GM23338 (cell line): ENCODE results near the gene DPY19L3. TPM values are rescaled to one million over a fixed set of nuclear protein-coding genes. Genes with fewer than 3 reads are reported as not detected.

ENCODE experiments used
- ATAC-seq: fragments of 200-7000 bp; cut with Tn5 transposase; 3 replicates; pipeline ENCODE4 v1.9.1; 2020
- DNase-seq: peaks from one replicate; pipeline ENCODE4 v3.0.0-alpha.2; 2015; ENCODE audit warnings: low spot score
- H2AFZ ChIP-seq: fragments of 200-600 bp; sonication (generic); 2 replicates; pipeline ENCODE4 v1.8.0; 2016; ENCODE audit warnings: antibody characterized with exemption, mild to moderate bottlenecking, moderate library complexity
- H3F3A ChIP-seq: fragments of 200-600 bp; sonication (generic); replicated peaks from 2 replicates; pipeline ENCODE4 v1.8.0; 2017; ENCODE audit warnings: antibody characterized with exemption, mixed run types, low read depth
- H3K27ac ChIP-seq: fragments of 200-600 bp; sonication (generic); 2 replicates; pipeline ENCODE4 v1.6.1; 2016; ENCODE audit warnings: low read depth
- H3K27me3 ChIP-seq: fragments of 200-600 bp; sonication (generic); 2 replicates; pipeline ENCODE4 v1.8.0; 2016; ENCODE audit warnings: mild to moderate bottlenecking, mixed run types, moderate library complexity; ENCODE audit not compliant: insufficient read depth
- H3K36me3 ChIP-seq: fragments of 200-600 bp; sonication (generic); 2 replicates; pipeline ENCODE4 v1.8.0; 2016; ENCODE audit warnings: mild to moderate bottlenecking; ENCODE audit not compliant: insufficient read depth
- H3K4me1 ChIP-seq: fragments of 200-600 bp; sonication (generic); 2 replicates; pipeline ENCODE4 v1.8.0; 2016; ENCODE audit warnings: mild to moderate bottlenecking, moderate library complexity; ENCODE audit not compliant: insufficient read depth
- H3K4me2 ChIP-seq: fragments of 200-600 bp; sonication (generic); 2 replicates; pipeline ENCODE4 v1.7.1; 2017; ENCODE audit warnings: mixed run types
- H3K4me3 ChIP-seq: fragments of 200-600 bp; sonication (generic); 2 replicates; pipeline ENCODE4 v1.6.1; 2016; ENCODE audit warnings: mixed run types
- H3K79me2 ChIP-seq: fragments of 200-600 bp; sonication (generic); replicated peaks from 2 replicates; pipeline ENCODE4 v1.8.0; 2017; ENCODE audit warnings: mild to moderate bottlenecking; ENCODE audit not compliant: insufficient read depth
- H3K9me2 ChIP-seq: fragments of 200-600 bp; sonication (generic); 2 replicates; pipeline ENCODE4 v1.8.0; 2017; ENCODE audit not compliant: insufficient read depth
- H4K20me1 ChIP-seq: fragments of 200-600 bp; sonication (generic); replicated peaks from 2 replicates; pipeline ENCODE4 v1.8.0; 2017; ENCODE audit warnings: mild to moderate bottlenecking; ENCODE audit not compliant: insufficient read depth
- H3K27ac Mint-ChIP-seq: 2 replicates; pipeline ENCODE4 v1.8.0; 2020; ENCODE audit warnings: inconsistent platforms, mild to moderate bottlenecking, moderate library complexity, mixed read lengths
- H3K27me3 Mint-ChIP-seq: 3 replicates; pipeline ENCODE4 v1.8.0; 2022; ENCODE audit warnings: low read depth, mild to moderate bottlenecking, moderate library complexity, mixed read lengths, inconsistent platforms; ENCODE audit not compliant: insufficient read depth, poor library complexity
- H3K36me3 Mint-ChIP-seq: 3 replicates; pipeline ENCODE4 v1.8.0; 2021; ENCODE audit warnings: low read depth, mild to moderate bottlenecking, inconsistent platforms, moderate library complexity, mixed read lengths
- H3K4me1 Mint-ChIP-seq: 3 replicates; pipeline ENCODE4 v1.8.0; 2020; ENCODE audit warnings: mild to moderate bottlenecking, inconsistent platforms, mixed read lengths
- H3K4me3 Mint-ChIP-seq: 3 replicates; pipeline ENCODE4 v1.8.0; 2021; ENCODE audit warnings: moderate library complexity, mild to moderate bottlenecking, inconsistent platforms, mixed read lengths
- H3K9me3 Mint-ChIP-seq: 3 replicates; pipeline ENCODE4 v1.8.0; 2020; ENCODE audit warnings: moderate library complexity, mild to moderate bottlenecking, inconsistent platforms, mixed read lengths
- CREB1 ChIP-seq: fragments of 250-450 bp; sonication (Bioruptor Pico); IDR thresholded peaks from 2 replicates; pipeline ENCODE4 v1.5.0; 2020; ENCODE audit warnings: low read depth, mild to moderate bottlenecking, moderate library complexity
- CTCF ChIP-seq, 2 experiments: fragments of 200-600 bp in 1 of 2; sonication (generic) in 1 of 2; conservative IDR thresholded peaks; 2 replicates each; pipeline versions ENCODE4 v1.5.1 to v1.6.1; 2016 to 2017; ENCODE audit warnings: antibody characterized with exemption in 2 of 2, low read depth in 2 of 2, mild to moderate bottlenecking in 2 of 2, moderate library complexity in 1 of 2
- ETS1 ChIP-seq: IDR thresholded peaks from 2 replicates; pipeline ENCODE4 v1.6.1; 2016; ENCODE audit warnings: antibody characterized with exemption
- EZH2 ChIP-seq: fragments of 200-600 bp; sonication (generic); IDR thresholded peaks from one replicate; pipeline ENCODE4 v1.8.0; 2017; ENCODE audit warnings: antibody characterized with exemption, mild to moderate bottlenecking, low read depth; ENCODE audit not compliant: unreplicated experiment
- EZH2phosphoT487 ChIP-seq: fragments of 200-600 bp; sonication (generic); IDR thresholded peaks from one replicate; pipeline ENCODE4 v1.8.1; 2018; ENCODE audit warnings: antibody characterized with exemption; ENCODE audit not compliant: unreplicated experiment
- JUNB ChIP-seq: IDR thresholded peaks from one replicate; pipeline ENCODE4 v1.6.1; 2016; ENCODE audit warnings: antibody characterized with exemption; ENCODE audit not compliant: unreplicated experiment
- NANOG ChIP-seq: IDR thresholded peaks from 2 replicates; pipeline ENCODE4 v1.6.1; 2016; ENCODE audit warnings: antibody characterized with exemption, borderline replicate concordance
- POLR2AphosphoS5 ChIP-seq: IDR thresholded peaks from 2 replicates; pipeline ENCODE4 v1.6.1; 2016; ENCODE audit warnings: antibody characterized with exemption, low read depth
- REST ChIP-seq: IDR thresholded peaks from one replicate; pipeline ENCODE4 v1.6.1; 2018; ENCODE audit warnings: antibody characterized with exemption; ENCODE audit not compliant: unreplicated experiment
- STAT1 ChIP-seq: IDR thresholded peaks from one replicate; pipeline ENCODE4 v1.6.1; 2016; ENCODE audit warnings: antibody characterized with exemption; ENCODE audit not compliant: unreplicated experiment
- ZNF114 ChIP-seq: fragments of 250-450 bp; sonication (Bioruptor Pico); IDR thresholded peaks from 2 replicates; pipeline ENCODE4 v1.5.0; 2020; ENCODE audit warnings: mild to moderate bottlenecking, moderate library complexity
- ZNF331 ChIP-seq: fragments of 250-450 bp; sonication (Bioruptor Pico); IDR thresholded peaks from 2 replicates; pipeline ENCODE4 v1.5.0; 2020; ENCODE audit warnings: low read depth, mild to moderate bottlenecking, moderate library complexity
- ZNF462 ChIP-seq: fragments of 250-450 bp; sonication (Bioruptor Pico); IDR thresholded peaks from 2 replicates; pipeline ENCODE4 v1.5.0; 2020; ENCODE audit warnings: mild to moderate bottlenecking, moderate library complexity
- polyA plus RNA-seq: library from polyadenylated mRNA; unstranded; fragments of >200 nt; fragmentation: Nextera tagmentation; extraction: Ambion mirVana; gene quantifications from 2 replicates; pipeline ENCODE4 v1.2.1, GENCODE V29; 2016
- total RNA-seq: library from RNA; depleted of rRNA; stranded (reverse); fragments of >200 nt; shearing (Covaris generic); gene quantifications from 2 replicates; pipeline ENCODE4 v1.2.3, GENCODE V29; 2014

DPY19L3 gene
- total and polyA plus RNA-seq, 2 experiments from 2014 or later, result 13.5 to 46.6 TPM

GRCh38 chr19:32526895-32527294, 121.3 kb downstream of the DPY19L3 start:
- no peak for ATAC-seq
- no peak overlapping the region for H3K27ac ChIP-seq
- Mint-ChIP-seq H3K9me3 (peaks cover 14% of the 10 kb centered on the region), H3K27me3 (peaks cover 6% of the 10 kb centered on the region), H3K36me3 (peaks cover 1% of the 10 kb centered on the region; the same call in 2 of the 3 replicates), H3K4me1 (no peaks in the 10 kb centered on the region), H3K4me3 (no peak overlapping the region), H3K27ac (no peak overlapping the region)
- H3F3A ChIP-seq, result no peaks in the 10 kb centered on the region
- H3K9me2 ChIP-seq, result no peaks in the 10 kb centered on the region
- H3K79me2 ChIP-seq, result no peaks in the 10 kb centered on the region
- no peaks in the 10 kb centered on the region for H4K20me1 ChIP-seq
- no peak for TF ChIP-seq ZNF331 (CRISPR knock-in tag)
- TF ChIP-seq NANOG, result no peak
- TF ChIP-seq ZNF462 (CRISPR knock-in tag), result no peak
- no peak for TF ChIP-seq CTCF (conservative IDR thresholded peaks at IDR 0.05; ENCODE audit: low read depth in 2 of 2)
- no peak for TF ChIP-seq EZH2
- no peak for TF ChIP-seq JUNB
- TF ChIP-seq ETS1, result no peak
- no peak for TF ChIP-seq REST
- no peak for TF ChIP-seq ZNF114 (CRISPR knock-in tag)
- no peak for TF ChIP-seq CREB1 (CRISPR knock-in tag)
- TF ChIP-seq STAT1, result no peak
- no peak for TF ChIP-seq POLR2AphosphoS5
- TF ChIP-seq EZH2phosphoT487, result no peak
- DNase-seq, result no peak
- H3K4me2 ChIP-seq, result no peak overlapping the region
- H2AFZ ChIP-seq, result no peak overlapping the region
- H3K27me3 ChIP-seq, result no peaks in the 10 kb centered on the region
- H3K4me1 ChIP-seq, result no peaks in the 10 kb centered on the region
- no peaks in the 10 kb centered on the region for H3K36me3 ChIP-seq
- H3K4me3 ChIP-seq, result no peak overlapping the region
